Activated T-helper 1 cell treated with Interleukin-2 at 50 U/mL for 16 hours (primary cell): Measurements from ENCODE around the gene B3GAT1.

Experiments used
- DNase-seq: peaks from one replicate; pipeline ENCODE4 v3.0.0-alpha.2; 2020; ENCODE audit warnings: low read depth

Gene B3GAT1

GRCh38 chr11:134333312-134333711 lies 78.7 kb downstream of the B3GAT1 start:
- no peak for DNase-seq

GRCh38 chr11:134332782-134333181 lies 79.3 kb downstream of the B3GAT1 start:
- no peak for DNase-seq

- DNase-seq = no peak
Observed at GRCh38 chr11:134332189-134332631, 79.8 kb downstream of the B3GAT1 start.

- DNase-seq = peak; percentile 78
Observed at GRCh38 chr11:134331354-134332188, 80.5 kb downstream of the B3GAT1 start, which contains the start of gene GLB1L2. TSS of gene GLB1L2 (plus strand) at chr11:134331988. CDS start at chr11:134332062, 74 bp downstream.

- no peak for DNase-seq
Observed at GRCh38 chr11:134330611-134331353, 81.3 kb downstream of the B3GAT1 start.
